ENCODE results near the gene CACNA1A.

DNA sequence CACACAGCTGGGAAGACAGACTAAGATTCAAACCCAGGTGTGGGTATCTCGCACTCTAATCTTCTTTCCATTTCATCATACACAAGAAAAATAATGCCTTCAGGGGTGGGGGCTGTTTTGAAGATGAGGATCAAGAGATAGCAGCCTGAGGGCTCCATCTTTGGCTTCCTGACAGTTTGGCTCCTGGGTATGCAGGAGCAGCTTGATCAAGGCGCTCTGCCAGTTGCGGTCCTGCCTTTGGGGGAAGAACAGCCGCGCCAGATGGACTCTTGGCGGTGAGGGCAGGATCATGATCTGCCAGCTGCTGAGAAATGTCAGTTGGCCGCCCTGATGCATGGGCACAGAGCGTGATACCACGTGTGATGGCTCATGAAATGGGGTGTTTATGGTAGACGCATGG is 236.9 kb downstream of the CACNA1A start:
- TF ChIP-seq CTCF (IDR thresholded peaks at IDR 0.05): no peak
- no peak for TF ChIP-seq CHD2 (IDR thresholded peaks at IDR 0.05; ENCODE audit: low read length, partially characterized antibody)
- no peak for TF ChIP-seq HDAC2 (IDR thresholded peaks at IDR 0.05)
